ENCODE measurements around the gene DUSP9.
A peak's percentile ranks its signal among the peaks of the same experiment; 100 is the strongest.

DUSP9 gene

DNA sequence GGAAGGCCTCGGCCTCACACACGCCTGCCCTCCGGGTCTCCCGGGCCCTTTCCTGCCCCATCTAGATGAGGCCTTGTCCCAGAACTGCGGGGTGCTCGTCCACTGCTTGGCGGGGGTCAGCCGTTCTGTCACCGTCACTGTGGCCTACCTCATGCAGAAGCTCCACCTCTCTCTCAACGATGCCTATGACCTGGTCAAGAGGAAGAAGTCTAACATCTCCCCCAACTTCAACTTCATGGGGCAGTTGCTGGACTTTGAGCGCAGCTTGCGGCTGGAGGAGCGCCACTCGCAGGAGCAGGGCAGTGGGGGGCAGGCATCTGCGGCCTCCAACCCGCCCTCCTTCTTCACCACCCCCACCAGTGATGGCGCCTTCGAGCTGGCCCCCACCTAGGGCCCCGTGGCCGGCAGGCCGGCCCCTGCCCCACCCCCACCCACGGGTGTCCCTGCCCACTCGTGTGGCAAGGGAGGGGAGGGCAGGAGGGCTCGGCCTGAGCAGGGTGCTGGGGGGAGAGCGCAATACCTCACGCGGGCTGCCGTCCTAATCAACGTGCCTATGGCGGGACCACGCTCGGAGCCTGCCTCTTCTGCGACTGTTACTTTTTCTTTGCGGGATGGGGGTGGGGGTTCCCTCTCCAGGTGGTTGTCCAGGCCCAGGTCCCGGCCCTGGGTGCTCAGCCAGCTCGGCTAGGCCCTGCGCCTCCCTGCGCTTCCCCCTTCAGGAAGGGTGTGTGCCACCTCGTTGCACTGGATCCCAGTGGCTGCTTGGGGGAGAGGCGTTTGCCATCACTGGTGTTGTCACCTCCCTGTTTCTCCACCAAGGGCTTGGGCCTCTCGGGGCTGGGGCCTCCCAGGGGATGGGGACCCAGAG lies 3.1 kb downstream of the DUSP9 start:
- no peak for DNase-seq

DNA sequence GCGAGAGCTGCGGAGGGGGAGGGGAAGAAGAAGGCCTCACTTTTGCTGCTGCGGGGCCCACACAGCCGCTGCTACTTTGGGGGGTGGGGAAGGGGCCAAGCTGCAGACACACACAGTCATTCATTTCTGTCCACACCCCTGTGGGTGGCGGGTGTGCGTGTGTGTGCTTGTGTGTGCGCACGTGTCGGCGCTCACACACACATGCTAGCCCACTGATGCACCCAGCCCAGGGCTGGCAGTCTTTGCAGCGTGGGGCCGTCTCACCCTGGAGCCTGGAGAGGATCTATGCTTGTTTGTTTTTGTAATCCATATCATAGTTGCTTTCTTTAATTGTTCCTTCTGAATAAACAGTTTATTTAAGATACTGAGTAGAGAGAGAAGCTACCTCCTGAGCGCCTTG lies 4.0 kb downstream of the DUSP9 start:
- DNase-seq, result no peak

- DNase-seq, result no peak
Observed at GRCh38 chrX:153651540-153652079, 4.6 kb downstream of the DUSP9 start.

- no peak for DNase-seq
Observed at GRCh38 chrX:153653556-153653955, 6.6 kb downstream of the DUSP9 start.

DNA sequence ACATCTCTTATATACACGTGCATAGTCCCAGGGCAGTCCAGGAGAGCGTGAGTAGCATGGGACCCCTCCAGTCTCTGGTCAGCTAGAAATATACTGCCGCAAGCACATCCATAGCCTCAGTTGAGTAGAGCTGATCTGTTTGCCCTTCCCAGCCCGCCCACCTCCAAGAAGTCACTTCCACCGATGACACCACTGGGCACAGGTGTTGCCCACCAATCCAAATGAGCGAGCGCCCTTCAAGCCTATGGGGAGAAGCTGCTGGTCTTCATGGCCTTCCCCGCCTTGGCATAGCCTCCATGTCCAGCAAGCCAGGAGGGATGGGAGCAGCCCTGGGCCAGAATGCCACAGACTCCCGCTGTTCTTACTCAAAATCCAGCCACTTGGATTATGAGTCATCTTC lies 10.2 kb downstream of the DUSP9 start:
- DNase-seq, result no peak

- no peak for DNase-seq
Observed at GRCh38 chrX:153659268-153659667, 12.3 kb downstream of the DUSP9 start.

DNA sequence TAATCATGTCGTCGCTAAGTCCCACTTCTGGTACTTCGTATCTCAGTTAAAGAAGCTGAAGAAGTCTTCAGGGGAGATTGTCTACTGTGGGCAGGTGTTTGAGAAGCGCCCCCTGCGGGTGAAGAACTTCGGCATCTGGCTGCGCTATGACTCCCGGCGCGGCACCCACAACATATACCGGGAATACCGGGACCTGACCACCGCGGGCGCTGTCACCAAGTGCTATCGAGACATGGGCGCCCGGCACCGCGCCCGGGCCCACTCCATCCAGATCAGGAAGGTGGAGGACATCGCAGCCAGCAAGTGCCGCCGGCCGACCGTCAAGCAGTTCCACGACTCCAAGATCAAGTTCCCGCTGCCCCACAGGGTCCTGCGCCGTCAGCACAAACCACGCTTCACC lies 15.3 kb downstream of the DUSP9 start:
- DNase-seq, result no peak

DNA sequence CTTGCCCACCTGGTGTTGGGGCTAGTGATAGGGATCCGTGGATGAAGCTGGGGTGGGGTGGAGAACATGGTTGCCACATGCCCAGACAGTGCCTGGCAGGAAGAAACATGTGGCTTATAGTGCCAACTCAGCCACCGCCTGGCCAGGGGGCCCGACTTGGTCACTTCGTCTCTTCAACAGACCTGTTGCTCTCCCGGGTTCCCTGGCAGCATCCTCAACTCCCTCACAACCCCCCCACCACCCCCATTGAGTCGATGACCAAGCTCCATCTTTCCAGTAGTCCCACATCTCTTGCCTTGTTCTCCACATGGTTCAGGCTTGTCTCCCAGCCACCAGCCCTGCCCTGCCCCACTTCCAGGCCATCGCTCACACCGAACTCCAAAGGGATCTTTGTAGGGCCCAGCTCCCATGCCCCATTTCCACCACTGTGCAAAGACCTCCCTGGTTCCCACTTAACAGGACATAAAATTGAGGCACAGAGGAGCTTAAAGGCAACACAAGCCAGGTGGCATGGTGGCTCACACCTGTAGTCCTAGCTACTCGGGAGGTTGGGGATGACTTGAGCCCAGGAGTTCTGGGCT lies 18.8 kb downstream of the DUSP9 start:
- DNase-seq, result no peak

GRCh38 chrX:153667281-153667955 lies 20.4 kb downstream of the DUSP9 start:
- DNase-seq, result no peak

DNA sequence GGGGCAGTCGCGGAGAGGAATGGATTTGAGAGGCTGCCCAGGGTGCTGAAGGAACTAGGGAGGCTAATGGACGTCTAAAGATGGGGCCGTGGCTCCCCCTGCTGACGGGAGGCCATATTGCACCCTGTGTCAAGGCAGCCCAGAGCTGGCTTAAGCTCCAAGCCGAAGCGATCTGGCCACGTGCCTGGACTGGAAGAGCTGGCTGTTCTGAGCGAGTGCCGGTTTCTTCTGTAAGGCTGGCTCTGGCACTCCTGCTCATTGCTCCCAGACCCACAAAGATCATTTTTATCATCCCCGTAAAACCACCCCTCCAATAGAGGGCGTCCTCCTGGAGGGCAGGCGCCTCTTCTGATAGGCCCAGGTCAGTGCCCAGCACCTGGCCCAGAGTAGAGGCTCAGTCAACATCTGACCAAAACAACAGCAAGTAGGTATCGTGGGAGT lies 21.0 kb downstream of the DUSP9 start:
- DNase-seq, result peak; percentile 85

GRCh38 chrX:153668423-153669173 lies 21.6 kb downstream of the DUSP9 start:
- DNase-seq, result no peak

GRCh38 chrX:153669174-153669890 lies 22.3 kb downstream of the DUSP9 start:
- no peak for DNase-seq

GRCh38 chrX:153669901-153670731 lies 23.1 kb downstream of the DUSP9 start:
- DNase-seq, result no peak

DNA sequence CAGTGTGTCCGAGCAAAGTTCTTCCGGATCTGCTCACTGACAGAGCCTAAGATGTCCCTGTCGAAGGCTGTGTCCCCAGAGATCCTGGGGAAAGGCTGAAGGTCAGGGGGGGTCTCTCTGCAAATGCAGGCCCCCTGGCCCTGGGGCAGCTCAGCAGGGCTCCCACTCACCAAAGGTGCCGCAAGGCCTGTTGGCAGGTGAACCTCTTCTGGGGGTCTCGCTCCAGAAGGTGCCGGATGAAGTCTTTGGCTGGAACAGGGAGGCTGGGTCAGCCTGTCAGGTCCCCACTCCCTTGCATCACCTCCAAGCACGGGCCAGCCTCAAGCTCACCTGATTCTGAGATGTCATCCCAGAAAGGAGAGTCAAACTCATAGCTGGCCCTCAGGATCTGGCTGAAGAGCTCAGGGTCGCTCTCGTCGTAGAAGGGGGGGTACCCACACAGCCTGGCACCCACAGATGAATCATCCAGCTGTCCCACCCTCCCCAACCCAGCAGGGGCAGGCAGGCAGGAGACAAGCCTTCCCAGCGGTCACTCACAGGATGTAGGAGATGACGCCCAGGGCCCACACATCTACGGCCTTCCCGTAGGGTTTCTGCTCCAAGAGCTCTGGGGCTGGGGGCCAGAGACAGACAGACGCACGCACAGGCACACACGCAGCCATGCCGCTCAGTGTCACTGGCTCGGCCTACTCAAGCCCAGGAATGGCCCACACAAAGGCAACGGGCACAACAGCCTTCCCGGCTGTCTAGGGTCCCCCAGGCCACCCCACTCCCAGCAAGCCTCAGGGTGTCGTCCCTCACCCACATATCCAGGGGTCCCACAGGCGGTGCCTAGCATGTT lies 24.0 kb downstream of the DUSP9 start:
- DNase-seq, result no peak

GRCh38 chrX:153671589-153672530 lies 24.9 kb downstream of the DUSP9 start:
- DNase-seq, result no peak

- no peak for DNase-seq
Observed at GRCh38 chrX:153672531-153673427, 25.8 kb downstream of the DUSP9 start.

GRCh38 chrX:153673428-153674218 lies 26.6 kb downstream of the DUSP9 start, which contains the start of gene PNCK:
TSS of gene PNCK (minus strand) at chrX:153673813. CDS start at chrX:153673076, 737 bp downstream.
- DNase-seq, result no peak

Data from NCI-H1694 (cell line).